ENCODE results near the gene GYS1.

GYS1 gene

GRCh38 chr19:48988860-48989259 lies 4.2 kb downstream of the GYS1 start:
- no peak for DNase-seq (ENCODE audit: low read depth in 2 of 2)

- DNase-seq (ENCODE audit: low read depth in 2 of 2), result no peak
These were observed 4.8 kb downstream of the GYS1 start for GRCh38 chr19:48988286-48988685.

GRCh38 chr19:48987323-48987722 lies 5.8 kb downstream of the GYS1 start:
- DNase-seq (ENCODE audit: low read depth in 2 of 2), result no peak

GRCh38 chr19:48986211-48986610 lies 6.9 kb downstream of the GYS1 start:
- DNase-seq (ENCODE audit: low read depth in 2 of 2), result no peak

GRCh38 chr19:48985711-48986110 lies 7.4 kb downstream of the GYS1 start:
- DNase-seq (ENCODE audit: low read depth in 2 of 2), result no peak

GRCh38 chr19:48982280-48982679 lies 10.8 kb downstream of the GYS1 start:
- no peak for DNase-seq (ENCODE audit: low read depth in 2 of 2)

- no peak for DNase-seq (ENCODE audit: low read depth in 2 of 2)
These were observed 16.0 kb downstream of the GYS1 start for GRCh38 chr19:48977061-48977460.

- DNase-seq (ENCODE audit: low read depth in 2 of 2), result no peak
These were observed 16.9 kb downstream of the GYS1 start for GRCh38 chr19:48975947-48976847.

GRCh38 chr19:48970923-48971395 lies 22.1 kb downstream of the GYS1 start:
- DNase-seq (ENCODE audit: low read depth in 2 of 2), result peak; percentile 55 to 82

GRCh38 chr19:48970139-48970766 lies 22.9 kb downstream of the GYS1 start:
- DNase-seq (ENCODE audit: low read depth in 2 of 2), result no peak

- no peak for DNase-seq (ENCODE audit: low read depth in 2 of 2)
These were observed 23.6 kb downstream of the GYS1 start for GRCh38 chr19:48969276-48970138.

- no peak for DNase-seq (ENCODE audit: low read depth in 2 of 2)
These were observed 24.3 kb downstream of the GYS1 start for GRCh38 chr19:48968813-48969218.

- no peak for DNase-seq (ENCODE audit: low read depth in 2 of 2)
These were observed 24.9 kb downstream of the GYS1 start for GRCh38 chr19:48968179-48968661.

GRCh38 chr19:48967346-48968178 lies 25.5 kb downstream of the GYS1 start:
- no peak for DNase-seq (ENCODE audit: low read depth in 2 of 2)

- no peak for DNase-seq (ENCODE audit: low read depth in 2 of 2)
These were observed 26.4 kb downstream of the GYS1 start for GRCh38 chr19:48966541-48967345.

- peak; percentile 68 to 76 for DNase-seq (ENCODE audit: low read depth in 2 of 2)
These were observed 27.1 kb downstream of the GYS1 start for GRCh38 chr19:48965806-48966540.

GRCh38 chr19:48965040-48965805 lies 27.9 kb downstream of the GYS1 start, which contains the start of gene FTL:
TSS of gene FTL (plus strand) at chr19:48965309. CDS start at chr19:48965508, 199 bp downstream.
- DNase-seq (ENCODE audit: low read depth in 2 of 2), result peak; percentile 74 to 77

GRCh38 chr19:48964205-48965039 lies 28.7 kb downstream of the GYS1 start:
- no peak for DNase-seq (ENCODE audit: low read depth in 2 of 2)
